GM21423 (cell line): ENCODE data around the gene CDCA4.

Source experiments
- ATAC-seq: cut with Tn5 transposase; IDR thresholded peaks from one replicate; pipeline ENCODE4 v1.9.1; 2021; ENCODE audit warnings: mild to moderate bottlenecking, moderate library complexity; ENCODE audit not compliant: unreplicated experiment

The CDCA4 gene

DNA sequence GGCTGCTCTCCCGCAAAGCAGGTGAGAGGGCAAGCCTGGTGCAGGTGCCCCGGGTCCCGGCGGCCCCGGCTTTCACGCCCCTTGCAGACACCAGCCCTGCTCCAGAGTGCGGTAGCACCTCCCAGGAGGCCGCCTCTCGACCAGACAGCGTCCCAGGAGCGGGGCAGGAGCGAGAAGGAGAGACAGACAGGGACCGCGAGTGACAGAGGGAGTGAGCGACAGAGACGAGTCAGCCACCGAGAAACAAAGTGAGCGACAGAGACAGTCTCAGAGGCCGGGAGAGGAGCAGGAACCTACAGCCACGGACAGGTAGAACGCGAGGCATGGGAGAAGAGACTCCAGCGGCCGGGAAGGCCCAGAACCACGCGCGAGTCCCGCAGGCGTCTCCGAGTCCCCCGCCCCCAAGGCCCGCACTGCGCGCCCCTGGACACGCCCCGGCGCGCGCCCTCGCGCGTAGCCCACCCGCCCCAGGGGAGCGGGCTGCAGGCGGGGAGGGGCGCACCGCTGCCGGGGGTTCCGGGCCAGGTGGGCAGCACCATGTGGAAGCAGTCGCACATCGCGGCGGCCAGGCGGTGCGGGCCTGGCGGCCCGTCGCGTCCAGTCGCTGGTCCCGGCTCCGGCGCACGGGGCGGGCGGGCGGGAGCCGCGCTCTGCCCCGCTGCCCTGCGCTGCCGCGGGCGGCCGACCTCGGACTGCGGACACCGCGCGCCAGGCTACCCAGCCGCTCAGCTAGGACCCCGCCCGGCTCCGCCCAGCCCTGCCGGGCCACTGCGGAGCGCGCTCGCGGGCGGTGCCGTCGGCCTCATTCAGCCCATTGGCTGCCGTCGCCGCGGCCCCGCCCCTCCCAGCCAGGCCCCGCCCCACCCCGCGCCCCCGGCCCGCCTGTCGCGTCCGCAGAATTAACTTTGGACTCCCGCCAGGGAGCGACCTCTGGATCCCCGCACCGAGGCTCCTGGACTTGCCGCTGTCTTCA lies 42.9 kb downstream of the CDCA4 start, which contains the start of gene AHNAK2:
TSS of gene AHNAK2 (minus strand) at position 694 of the 973 bp plus-strand sequence. CDS start at position 557, 137 bp downstream.
- no peak for ATAC-seq

DNA sequence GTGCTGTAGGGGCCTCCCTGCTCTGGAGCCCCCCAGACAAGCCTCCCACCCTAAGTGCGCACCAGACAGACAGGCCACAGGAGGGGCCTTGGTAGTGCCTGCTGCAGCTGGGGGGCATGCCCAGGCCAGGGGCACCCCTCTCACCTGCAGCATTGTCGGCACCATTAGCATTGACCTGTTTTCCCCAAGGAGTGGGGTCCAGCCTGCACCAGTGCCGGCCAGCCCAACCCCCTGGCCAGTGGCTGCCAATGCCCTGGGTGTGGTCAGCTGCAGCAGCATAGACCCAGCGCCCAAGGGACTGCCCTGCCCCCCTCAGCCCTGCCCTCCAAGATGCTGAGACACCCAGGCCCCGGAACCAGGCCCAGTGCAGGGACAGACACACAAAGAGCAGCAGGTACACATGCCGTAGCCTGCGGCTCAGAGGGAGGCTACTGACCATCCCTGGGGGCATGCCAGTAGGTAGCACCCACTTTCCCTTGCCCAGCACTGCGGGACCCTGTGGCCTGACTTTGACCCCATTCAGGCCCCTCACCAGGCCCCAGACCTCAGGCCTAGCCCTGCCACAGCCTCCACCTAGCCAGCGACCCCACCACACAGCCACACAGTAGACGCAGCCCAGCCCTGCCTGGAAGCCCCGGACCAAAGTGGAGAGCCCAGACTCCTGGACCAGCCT lies 43.7 kb downstream of the CDCA4 start:
- ATAC-seq, result no peak

- no peak for ATAC-seq
Observed at GRCh38 chr14:104976198-104977007, 44.5 kb downstream of the CDCA4 start.

- ATAC-seq, result no peak
Observed at GRCh38 chr14:104975481-104976197, 45.2 kb downstream of the CDCA4 start.

- ATAC-seq, result no peak
Observed at GRCh38 chr14:104974665-104975390, 46.1 kb downstream of the CDCA4 start.

GRCh38 chr14:104974146-104974541 lies 46.7 kb downstream of the CDCA4 start:
- no peak for ATAC-seq

GRCh38 chr14:104973385-104974145 lies 47.3 kb downstream of the CDCA4 start:
- no peak for ATAC-seq

DNA sequence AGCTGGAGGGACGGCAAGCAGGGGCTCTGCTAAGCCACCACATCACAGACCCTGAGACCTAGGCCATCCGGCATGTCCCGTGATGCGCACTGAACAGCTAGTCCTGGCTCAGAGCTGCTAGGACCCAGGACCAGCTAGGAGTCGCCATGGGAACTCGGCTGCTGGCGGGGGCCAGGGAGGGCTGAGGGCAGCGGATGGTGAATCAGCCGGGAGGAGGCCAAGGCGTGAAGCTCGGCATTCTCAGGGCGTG lies 47.8 kb downstream of the CDCA4 start:
- ATAC-seq, result no peak

DNA sequence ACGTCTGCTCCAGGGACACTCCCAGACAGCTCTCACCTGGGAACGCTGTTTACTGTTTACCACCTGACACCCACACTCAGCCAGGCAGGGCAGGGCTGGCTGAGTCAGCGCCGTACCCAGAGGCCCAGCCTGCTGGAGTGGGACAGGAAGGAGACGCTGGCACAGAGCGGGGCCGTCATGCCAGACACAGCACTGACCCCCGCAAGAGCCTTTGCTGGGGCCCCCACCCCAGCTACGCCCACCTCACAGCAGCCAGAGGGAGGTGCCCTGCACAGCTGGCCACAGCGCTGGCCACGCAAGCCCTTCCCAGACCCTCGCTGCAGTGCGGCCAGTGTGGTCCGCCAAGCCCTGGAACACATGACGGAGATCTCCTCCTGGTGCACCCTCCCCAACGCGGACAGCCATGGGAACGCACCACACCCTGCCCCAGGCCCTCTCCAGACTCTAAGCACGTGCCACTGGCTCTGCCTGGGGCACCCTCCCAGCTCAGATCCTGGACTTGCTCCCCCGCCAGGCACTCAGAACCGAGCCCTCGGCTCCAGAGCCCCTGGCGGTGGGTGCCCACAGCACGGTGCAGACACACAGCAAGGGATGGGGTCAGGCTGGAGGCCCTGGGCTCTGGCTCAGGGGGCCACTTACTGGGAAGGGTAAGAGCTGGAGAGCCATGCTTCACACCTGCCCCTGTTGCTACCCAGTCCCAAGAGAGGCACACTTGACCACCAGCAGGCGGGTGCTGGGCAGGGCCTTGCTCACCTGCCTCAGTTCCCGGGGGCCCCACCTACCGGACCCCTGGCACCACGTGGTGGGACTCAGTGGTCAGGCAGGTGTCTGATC lies 48.4 kb downstream of the CDCA4 start:
- no peak for ATAC-seq

- no peak for ATAC-seq
Observed at GRCh38 chr14:104971447-104972240, 49.2 kb downstream of the CDCA4 start.

- ATAC-seq, result no peak
Observed at GRCh38 chr14:104970231-104971068, 50.4 kb downstream of the CDCA4 start.

GRCh38 chr14:104969741-104970230 lies 51.1 kb downstream of the CDCA4 start:
- ATAC-seq, result no peak

GRCh38 chr14:104968541-104969401 lies 52.1 kb downstream of the CDCA4 start:
- no peak for ATAC-seq

DNA sequence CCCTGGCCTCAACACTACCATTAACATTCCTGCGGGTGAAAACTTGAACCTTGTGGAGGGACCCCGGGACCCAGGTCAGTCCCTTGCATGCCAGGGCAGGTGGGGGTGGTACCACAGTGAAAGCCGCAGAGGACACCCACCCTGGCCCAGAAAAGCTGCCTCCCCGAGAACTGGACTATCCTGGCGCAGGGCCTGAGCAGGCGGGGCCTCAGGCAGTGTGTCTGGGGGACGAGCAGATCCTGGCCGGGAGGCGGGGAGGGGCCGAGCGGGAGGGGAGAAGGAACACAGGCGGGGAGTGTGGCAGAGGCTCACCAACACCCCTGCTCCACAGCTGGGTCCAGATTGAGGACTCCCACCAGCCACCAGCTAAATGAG lies 52.7 kb downstream of the CDCA4 start:
- no peak for ATAC-seq

DNA sequence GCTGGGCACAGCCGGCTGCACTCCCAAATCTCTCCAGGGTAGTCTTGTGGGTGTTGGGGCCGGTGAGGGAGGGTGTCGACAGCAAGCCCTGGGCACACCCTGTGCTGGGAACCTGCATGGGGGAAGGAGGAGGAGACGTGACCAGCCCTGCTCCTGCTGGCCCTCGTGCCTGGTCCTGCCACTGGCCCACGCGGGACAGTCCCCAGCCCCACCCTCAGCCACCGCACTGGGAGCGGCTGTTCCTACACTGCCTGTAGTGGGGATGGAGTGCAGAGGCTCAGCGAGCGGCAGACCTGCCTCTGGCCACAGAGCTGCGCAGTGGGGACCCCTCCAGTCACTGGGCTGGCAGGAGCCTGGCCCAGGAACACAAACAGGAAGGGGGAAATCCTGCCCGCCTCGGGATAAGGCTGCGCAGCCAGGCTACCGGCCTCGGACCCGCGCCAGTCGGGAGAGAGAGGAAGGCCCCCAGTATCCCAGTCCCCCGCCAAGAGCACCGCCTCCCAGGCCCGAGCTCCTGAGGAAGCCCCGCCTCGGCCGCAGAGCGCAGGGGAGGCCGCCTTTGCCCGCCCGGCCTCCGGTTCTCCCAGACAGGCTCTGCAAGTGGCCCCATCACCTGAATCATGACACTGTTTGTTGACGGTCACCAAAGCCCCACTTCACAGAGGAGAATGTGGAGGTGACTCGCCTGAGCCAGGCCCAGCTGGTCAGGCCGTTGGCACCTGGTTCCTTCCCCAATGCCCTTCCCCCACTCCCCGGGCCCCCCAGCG lies 53.3 kb downstream of the CDCA4 start:
- no peak for ATAC-seq
